ENCODE measurements around the gene ST3GAL6. TPM values are rescaled to one million over a fixed set of nuclear protein-coding genes. Genes with fewer than 3 reads are reported as not detected.

ST3GAL6 gene
- total RNA-seq, 1 donor from 2014 or later: 2.9 TPM

DNA sequence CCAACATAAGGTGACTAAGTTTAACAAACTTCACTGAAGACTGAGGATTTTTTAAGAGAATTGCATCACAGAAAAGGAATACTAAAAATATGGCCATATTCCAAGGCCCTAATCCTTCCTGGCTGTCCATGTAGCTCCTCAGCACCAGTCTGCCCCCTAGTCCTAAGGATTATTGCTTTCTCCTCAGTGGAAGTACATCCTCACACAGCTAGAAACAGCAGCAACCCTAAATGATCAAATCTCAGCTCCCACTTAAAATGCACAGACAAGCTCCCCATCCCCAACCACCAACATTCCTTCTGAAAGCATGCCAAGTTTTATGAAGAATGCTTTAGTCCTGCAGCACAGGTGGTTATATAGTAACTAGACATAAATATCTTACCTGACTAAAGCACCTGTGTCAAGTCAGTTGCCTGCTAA, 14.7 kb downstream of the ST3GAL6 start:
- no peak overlapping the region for H3K4me3 ChIP-seq (ENCODE audit: low read depth, low read length)
- FAIRE-seq: no peak
- TF ChIP-seq, protein P1, sequence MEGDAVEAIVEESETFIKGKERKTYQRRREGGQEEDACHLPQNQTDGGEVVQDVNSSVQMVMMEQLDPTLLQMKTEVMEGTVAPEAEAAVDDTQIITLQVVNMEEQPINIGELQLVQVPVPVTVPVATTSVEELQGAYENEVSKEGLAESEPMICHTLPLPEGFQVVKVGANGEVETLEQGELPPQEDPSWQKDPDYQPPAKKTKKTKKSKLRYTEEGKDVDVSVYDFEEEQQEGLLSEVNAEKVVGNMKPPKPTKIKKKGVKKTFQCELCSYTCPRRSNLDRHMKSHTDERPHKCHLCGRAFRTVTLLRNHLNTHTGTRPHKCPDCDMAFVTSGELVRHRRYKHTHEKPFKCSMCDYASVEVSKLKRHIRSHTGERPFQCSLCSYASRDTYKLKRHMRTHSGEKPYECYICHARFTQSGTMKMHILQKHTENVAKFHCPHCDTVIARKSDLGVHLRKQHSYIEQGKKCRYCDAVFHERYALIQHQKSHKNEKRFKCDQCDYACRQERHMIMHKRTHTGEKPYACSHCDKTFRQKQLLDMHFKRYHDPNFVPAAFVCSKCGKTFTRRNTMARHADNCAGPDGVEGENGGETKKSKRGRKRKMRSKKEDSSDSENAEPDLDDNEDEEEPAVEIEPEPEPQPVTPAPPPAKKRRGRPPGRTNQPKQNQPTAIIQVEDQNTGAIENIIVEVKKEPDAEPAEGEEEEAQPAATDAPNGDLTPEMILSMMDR (IDR thresholded peaks at IDR 0.05; ENCODE audit: insufficient read depth, low read length, severe bottlenecking): no peak
- peak; percentile 61 for DNase-seq (ENCODE audit: low read depth)
- no peaks in the 10 kb centered on the region for H3K36me3 ChIP-seq (ENCODE audit: control insufficient read depth, insufficient read depth, low read length)
- no peaks in the 10 kb centered on the region for H3K27me3 ChIP-seq (ENCODE audit: control insufficient read depth, insufficient read depth, low read length)

- Histone ChIP-seq H3K4me3 (ENCODE audit: low read depth, low read length) (no peak overlapping the region), H3K36me3 (ENCODE audit: control insufficient read depth, insufficient read depth, low read length) (no peaks in the 10 kb centered on the region), H3K27me3 (ENCODE audit: control insufficient read depth, insufficient read depth, low read length) (no peaks in the 10 kb centered on the region)
- TF ChIP-seq, protein P1 (IDR thresholded peaks at IDR 0.05; ENCODE audit: insufficient read depth, low read length, severe bottlenecking): no peak
- peak; percentile 51 for DNase-seq (ENCODE audit: low read depth)
- no peak for FAIRE-seq
Measured at GRCh38 chr3:98778383-98778782, 15.2 kb downstream of the ST3GAL6 start.

DNA sequence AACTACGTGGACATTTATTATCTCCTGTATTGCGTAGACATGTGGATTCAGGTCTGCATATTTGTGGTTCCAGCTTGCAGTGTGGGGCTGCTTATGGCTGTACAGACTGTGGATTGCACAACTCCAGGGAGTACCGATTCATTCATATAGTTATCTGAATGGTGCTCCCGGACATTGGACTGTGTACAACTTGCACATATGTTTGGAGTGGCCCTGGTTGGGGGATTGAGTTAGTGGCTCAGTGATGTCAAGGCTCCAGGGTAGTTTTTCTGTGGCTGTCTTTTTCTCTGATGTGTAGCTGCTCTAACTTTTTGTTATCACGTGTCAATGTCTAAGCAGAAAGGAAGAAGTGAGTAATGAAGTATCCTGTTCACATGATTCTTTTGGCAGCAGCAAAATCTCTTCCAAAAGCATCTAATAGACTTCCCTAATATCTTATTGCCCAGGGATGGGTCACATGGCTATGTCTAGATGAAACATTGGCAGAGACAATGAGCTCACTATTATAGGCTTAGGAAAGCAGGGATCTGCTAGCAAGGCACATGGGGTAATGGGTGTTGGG, 15.8 kb downstream of the ST3GAL6 start:
- TF ChIP-seq, protein P1 (IDR thresholded peaks at IDR 0.05; ENCODE audit: insufficient read depth, low read length, severe bottlenecking): no peak
- no peak overlapping the region for H3K4me3 ChIP-seq (ENCODE audit: low read depth, low read length)
- FAIRE-seq: no peak
- no peaks in the 10 kb centered on the region for H3K36me3 ChIP-seq (ENCODE audit: control insufficient read depth, insufficient read depth, low read length)
- DNase-seq (ENCODE audit: low read depth): peak; percentile 95
- no peaks in the 10 kb centered on the region for H3K27me3 ChIP-seq (ENCODE audit: control insufficient read depth, insufficient read depth, low read length)

DNA sequence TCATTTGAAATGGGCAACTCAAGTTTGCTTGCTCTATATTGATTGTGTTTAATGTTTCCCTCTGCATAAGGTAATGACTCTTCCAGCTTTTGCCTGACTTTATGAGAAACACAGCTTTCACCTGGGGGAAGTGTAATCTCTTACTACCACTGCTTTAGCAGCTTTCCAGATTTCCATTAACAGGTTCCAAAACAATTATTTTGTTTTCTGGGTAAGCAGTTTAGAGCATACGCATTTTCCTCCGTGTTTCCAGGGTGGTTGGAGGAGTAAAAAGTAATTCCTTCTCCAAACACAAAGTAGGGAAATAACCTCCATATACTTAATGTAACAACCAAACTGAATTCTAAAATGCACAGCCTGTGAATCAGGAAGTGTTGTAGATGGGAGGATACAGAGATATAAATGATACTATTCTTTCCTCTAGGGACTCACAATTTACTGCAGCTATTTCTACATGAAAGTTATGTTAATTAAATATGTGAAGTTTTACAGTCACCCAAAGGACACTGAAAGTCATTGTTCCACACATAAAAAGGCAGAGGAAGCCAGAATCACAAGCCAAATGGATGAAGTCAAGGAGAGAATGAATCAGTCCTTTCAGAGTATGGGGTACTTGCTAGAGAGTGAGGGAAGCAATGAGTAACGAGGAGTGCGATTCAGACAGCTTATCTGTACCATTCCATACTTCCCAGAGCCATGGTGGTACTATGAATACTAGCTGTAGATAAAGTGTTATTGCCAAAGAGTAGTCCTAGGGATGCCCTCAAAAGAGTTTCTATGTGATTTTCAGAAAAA, 16.6 kb downstream of the ST3GAL6 start:
- DNase-seq (ENCODE audit: low read depth): peak; percentile 38
- TF ChIP-seq, protein P1 (IDR thresholded peaks at IDR 0.05; ENCODE audit: insufficient read depth, low read length, severe bottlenecking): no peak
- no peak for FAIRE-seq

GRCh38 chr3:98780343-98780742, 17.2 kb downstream of the ST3GAL6 start:
- Histone ChIP-seq H3K4me3 (ENCODE audit: low read depth, low read length) (no peak overlapping the region), H3K36me3 (ENCODE audit: control insufficient read depth, insufficient read depth, low read length) (no peaks in the 10 kb centered on the region), H3K27me3 (ENCODE audit: control insufficient read depth, insufficient read depth, low read length) (no peaks in the 10 kb centered on the region)
- TF ChIP-seq, protein P1 (IDR thresholded peaks at IDR 0.05; ENCODE audit: insufficient read depth, low read length, severe bottlenecking): no peak
- no peak for DNase-seq (ENCODE audit: low read depth)
- no peak for FAIRE-seq

More for the DNA sequence above, 16.6 kb downstream of the ST3GAL6 start:
- Histone ChIP-seq H3K36me3 (ENCODE audit: control insufficient read depth, insufficient read depth, low read length) (no peaks in the 10 kb centered on the region), H3K4me3 (ENCODE audit: low read depth, low read length) (no peak overlapping the region), H3K27me3 (ENCODE audit: control insufficient read depth, insufficient read depth, low read length) (no peaks in the 10 kb centered on the region)
